22Rv1 (cell line): ENCODE measurements around the gene SCGB2A2.

Source experiments
- CTCF ChIP-seq: fragments of 450-650 bp; IDR thresholded peaks from 2 replicates; pipeline ENCODE4 v1.5.1; 2017; ENCODE audit warnings: mild to moderate bottlenecking
- ZFX ChIP-seq: fragments of 450-650 bp; IDR thresholded peaks from 2 replicates; pipeline ENCODE4 v1.6.1; 2017; ENCODE audit warnings: antibody characterized with exemption, borderline replicate concordance

- TF ChIP-seq CTCF (no peak), ZFX (no peak)
Measured at GRCh38 chr11:62298975-62299374, 29.0 kb downstream of the SCGB2A2 start, which contains the start of gene SCGB1D4.
